GM19324 (cell line): ENCODE results near the gene MYADML2.
A peak's percentile ranks its signal among the peaks of the same experiment; 100 is the strongest.

Experiments used
- ATAC-seq: cut with Tn5 transposase; IDR thresholded peaks from one replicate; pipeline ENCODE4 v1.9.1; 2021; ENCODE audit warnings: mild to moderate bottlenecking, moderate library complexity; ENCODE audit not compliant: unreplicated experiment, low FRiP score

Gene MYADML2

DNA sequence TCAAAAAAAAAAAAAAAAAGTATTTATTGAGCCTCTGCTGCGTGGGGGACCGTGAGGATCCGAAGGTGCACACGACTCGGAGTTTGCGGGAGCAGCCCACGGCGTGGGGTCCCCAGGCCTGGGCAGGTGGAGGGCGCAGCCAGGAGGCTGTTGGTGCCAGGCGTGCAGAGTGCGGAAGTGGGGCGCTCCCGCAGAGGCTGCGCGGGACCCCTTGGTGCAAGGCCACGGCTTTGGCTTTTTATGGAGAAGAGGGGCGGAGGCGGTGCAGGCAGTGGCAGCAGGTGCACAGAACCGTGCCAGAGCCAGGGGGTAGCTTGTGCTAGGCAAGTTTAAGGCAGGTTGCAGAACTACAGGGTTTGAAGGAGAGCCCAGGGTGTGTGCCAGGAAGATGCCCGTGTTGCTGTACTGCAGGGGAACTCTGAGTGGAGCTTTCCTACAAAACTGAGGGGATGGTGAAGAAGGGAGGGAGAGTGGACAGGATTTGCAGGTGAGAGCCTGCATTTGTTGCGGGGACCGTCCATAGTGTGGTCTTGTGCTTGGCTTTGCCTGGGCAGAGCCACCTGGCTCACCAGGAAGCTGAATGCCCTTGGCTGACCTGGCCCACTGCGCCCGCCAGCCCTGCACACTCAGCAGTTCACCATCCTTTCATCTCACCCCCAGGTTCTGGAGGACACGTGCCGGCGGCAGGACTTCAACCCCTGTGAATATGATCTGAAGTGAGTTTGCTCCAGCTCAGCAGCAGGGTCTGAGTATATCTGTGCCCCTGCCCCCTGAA lies 31.7 kb upstream of the MYADML2 start:
- no peak for ATAC-seq

DNA sequence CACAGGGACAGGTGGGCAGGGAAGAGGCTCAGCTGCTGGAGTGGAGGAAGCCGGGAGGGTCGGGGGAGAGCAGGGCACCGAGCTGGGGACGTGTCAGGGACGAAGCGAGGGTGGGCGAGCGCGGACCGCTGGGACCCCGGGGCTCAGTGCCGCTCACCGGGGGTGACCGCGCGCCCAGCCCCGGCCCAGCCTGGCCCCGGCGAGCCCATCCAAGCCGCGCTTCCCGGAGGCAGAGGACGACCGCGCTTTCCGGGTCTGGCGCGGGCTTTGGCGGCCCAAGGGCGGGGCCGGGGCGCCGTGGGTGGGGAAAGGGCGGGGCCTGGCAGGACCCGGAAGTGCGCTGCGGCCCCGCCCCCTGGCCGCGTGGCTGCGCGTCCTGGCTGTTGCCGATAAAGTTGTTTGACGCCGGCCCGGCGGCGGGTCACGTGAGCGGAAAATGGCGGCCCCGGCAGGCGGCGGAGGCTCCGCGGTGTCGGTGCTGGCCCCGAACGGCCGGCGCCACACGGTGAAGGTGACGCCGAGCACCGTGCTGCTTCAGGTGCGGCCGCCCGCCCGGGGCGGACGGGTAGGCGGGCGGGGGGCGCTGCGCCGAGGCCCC lies 30.3 kb upstream of the MYADML2 start, which contains the start of gene ASPSCR1:
Gene ASPSCR1 (plus strand): TSS at position 419 of the 598 bp plus-strand sequence. CDS start 18 bp downstream, at position 437.
- ATAC-seq, result peak; percentile 93

DNA sequence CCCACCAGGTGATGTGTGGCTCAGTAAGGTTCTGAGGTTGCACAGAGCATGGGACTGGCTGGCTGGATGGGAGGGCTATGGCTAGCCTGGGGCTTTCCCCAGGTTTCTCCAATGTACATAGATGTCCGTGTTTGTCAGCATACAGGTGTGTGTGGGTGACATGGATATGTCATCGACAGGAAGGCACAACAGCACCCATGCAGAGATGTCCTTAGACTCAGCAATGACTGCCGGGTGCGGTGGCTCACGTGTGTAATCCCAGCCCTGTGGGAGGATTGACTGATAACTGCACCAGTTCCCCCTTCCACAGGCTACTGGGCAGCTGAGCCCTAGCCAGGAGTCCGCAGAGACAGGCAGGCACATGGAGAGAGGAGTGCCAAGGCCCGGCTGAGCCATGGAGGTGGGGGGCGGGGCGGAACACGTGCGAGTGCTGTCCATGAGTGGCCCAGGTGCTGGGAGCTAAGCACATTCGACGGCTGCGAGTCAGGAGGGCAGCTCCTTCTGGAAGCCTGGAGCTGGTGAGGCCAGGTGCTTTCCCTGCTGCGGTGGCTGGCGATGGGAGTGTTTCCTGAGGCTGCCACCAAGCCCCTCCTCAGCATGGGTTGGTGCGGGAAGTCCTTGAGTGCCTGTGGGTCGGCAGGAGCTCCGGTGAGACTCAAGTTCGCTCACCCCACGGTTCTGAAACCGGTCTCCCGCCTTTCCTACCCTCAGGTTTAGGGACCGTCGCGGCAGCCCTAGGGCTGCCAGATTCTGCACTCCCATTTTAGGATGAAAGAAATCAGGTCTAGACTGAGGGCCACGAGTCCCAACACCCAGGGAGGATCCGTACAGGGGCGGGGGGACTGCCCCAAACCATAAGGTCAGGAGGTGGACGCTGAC lies 29.5 kb upstream of the MYADML2 start:
- peak; percentile 4 for ATAC-seq

DNA sequence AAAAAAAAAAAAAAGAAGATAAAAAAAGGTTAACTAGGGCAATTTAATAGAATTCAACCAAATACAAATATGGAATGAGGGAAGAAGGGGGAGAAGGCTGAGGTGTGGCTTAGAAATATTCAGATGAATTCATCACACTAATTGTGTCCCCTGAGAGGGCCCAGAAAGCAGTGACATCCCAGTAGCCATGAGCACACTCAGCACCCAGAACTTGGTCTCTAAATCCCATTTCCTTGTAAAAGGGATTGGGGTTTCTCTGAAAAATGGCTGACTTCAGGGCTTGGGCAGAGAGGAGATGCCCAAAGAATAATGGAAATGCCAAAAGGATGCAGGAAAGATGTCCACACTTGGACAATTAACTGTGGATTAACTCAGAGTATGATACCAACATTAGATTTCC lies 26.4 kb upstream of the MYADML2 start:
- no peak for ATAC-seq

DNA sequence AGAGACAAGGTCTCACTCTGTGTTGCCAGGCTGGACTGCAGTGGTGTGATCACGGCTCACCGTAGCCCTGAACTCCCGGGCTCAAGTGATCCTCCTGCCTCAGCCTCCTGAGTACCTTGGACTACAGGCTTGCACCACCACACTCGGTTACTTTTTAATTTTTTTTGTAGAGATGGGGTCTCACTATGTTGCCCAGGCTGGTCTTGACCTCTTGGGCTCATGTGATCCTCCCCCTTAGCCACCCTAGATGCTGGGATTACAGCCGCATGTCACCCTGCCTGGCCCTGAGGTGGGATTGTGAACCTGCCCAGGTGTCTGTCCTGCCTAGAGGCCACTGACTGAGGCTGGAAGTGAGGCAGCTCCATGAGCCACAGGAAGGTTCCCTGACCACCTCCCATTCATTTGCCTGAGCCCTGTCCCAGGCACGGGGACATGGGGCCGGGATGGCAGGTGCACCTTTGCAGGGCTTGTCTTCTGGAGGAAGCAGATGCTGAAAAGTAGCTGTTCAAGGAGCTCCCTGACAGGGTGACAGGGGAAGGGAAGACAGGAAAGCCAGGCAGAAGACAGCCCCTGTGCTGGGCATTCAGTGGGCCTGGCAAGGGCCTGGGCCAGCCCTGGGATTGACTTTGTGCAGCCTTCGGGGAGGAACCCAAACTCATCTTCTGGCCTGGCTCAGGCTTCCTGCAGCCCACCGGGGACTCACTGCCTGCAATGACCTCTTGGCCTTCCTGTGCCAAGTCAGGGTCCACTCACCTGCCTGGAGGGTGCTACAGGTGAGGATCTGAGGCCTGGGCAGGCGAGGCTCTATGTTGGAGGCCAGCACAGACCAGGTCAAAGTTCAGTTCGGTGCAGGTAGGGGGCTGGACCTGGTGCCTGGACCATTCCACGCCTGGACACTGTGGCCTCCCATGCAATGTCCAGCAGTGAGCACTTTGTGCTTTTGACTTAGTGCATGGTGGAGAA lies 22.1 kb upstream of the MYADML2 start:
- no peak for ATAC-seq

DNA sequence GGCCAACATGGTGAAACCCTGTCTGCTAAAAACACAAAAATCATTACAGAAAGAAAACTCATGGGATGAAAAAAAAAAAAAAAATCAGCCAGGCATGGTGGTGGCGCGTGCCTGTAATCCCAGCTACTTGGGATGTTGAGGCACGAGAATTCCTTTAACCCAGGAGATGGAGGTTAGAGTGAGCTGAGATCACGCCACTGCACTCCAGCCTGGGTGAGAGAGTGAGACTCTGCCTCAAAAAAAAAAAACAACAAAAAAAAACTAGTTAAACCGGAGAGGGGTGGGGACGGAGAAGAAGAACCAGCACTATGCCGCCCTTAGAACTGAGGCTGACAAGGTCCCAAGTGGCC lies 21.3 kb upstream of the MYADML2 start:
- no peak for ATAC-seq

DNA sequence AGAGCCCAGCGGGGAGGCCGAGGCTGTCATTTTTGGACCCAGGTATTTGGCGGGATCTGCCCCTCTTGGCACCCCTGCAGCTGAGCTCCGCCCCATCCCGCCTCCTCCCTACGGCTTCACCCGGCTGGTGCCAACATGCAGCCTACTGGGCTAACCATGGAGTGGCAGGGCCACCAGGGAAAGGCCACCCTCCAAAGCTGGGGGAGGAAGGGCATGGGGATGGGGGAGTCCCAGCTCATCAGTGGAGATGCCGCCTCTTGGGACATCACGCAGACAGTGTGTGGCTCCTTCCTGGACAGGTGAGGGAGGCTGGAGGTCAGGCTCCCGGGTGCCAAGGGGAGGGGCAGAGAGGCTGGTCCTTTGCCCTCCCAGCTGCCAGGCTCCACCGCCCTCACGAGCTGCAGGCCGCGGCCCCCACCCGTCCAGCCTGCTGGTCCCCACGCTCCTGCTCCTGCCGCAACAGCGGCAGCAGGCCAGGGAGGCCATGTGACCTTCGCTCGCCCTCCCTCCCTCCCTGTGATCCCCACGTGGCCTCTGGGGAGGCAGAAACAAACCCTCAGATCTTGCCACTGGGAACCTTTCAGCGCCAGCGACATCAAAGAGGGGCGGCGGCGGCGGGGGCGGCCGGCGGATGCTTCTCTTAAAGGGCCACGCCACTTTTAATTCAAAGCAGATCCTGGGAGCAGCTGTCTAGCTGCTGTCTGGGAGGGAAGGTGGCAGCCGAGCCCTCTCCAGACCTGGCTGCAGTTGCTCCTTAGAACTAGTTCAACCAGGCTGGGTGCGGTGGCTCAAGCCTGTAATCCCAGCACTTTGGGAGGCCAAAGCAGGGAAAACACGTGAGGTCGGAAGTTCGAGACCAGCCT lies 20.7 kb upstream of the MYADML2 start:
- no peak for ATAC-seq

DNA sequence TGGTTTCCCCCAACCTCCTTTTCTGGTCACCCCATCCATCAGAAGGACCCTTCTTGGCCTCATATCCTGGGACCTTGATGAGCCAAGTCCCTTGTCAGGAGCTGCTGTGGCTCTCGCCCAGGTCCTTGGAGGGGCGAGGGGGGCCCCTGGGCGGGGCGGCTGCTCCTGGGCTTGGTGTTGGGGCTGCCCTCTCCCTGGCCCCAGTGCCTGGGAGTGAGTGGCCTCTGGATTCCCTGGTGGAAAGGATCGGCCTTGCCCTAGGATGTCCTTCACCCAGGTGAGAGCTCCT lies 20.2 kb upstream of the MYADML2 start:
- ATAC-seq, result no peak

DNA sequence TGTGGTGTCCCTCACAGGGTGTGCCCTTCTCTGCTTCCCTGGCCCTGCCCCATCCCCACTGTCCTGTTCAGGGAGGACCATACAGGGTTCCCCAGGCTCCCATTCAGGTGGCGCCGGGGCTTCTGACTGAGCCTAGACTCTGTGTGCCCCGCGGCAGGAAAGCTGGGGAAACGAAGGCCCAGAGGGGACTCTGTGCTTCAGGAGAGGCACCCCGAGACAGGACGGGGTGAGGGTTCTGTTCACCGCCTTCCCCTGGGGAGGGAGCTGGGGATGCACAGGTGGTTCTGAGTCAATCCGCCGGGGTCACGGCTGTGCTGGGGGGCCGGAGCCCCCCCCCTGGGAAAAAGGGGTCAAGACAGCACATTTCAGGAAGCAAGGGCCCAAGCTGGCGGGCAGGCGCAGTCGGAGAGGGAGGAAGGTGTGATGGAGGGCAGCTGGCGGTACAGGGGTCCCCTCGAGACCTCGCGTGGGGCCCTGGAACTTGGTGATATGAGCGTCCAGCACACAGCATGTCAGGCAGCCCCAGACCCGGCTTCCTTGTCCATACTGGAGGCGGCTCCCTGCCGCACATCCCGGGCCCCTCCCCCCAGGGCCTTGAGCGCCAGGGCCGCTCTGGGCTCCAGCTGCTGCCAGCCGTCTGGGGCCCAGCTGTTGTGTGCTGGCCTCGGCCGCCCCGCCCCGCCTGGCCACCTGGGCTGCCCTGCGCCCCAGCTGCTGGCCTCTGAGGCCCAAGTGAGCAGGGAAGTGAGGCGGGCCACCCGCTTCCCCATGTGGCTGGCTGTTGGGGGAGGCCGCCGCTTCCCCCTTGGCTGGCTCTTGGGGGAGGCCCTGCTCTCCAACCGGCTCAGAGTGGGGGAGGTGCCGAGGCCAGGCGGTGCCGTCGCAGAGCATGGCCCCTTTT lies 19.6 kb upstream of the MYADML2 start:
- no peak for ATAC-seq

DNA sequence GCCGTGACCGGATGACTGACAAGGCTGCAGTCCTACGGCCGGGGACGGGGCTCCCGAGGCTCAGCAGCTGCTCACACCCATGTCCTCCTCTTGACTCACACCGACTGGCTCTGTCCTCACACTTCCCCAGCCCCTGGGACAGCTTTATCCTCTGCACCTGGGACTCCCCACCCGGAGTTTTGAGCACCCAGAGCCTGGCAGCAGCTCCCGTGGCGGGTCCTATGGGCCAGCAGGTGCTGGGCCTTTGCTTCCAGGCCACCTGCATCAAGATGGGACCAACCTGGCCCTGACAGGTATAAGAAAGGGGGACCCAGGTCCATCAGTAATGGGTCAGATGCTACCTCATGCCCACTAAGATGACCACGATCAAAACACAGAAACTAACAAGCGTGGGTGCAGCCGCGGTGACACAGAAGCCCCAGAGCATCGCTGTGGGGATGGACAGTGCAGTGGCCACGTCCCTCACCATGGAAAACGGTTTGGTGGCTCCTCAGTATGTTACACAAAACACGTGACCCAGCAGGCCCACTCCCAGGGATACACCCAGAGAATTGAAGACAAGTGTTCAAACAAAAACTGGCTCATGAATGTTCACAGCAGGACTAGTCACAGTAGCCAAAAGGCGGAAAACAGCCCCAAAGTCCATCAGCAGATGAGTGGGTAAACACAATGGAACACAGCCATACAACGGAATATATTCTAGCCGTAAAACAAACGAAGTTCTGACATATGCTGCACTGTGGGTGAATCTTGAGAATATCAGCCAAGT lies 17.2 kb upstream of the MYADML2 start:
- no peak for ATAC-seq

DNA sequence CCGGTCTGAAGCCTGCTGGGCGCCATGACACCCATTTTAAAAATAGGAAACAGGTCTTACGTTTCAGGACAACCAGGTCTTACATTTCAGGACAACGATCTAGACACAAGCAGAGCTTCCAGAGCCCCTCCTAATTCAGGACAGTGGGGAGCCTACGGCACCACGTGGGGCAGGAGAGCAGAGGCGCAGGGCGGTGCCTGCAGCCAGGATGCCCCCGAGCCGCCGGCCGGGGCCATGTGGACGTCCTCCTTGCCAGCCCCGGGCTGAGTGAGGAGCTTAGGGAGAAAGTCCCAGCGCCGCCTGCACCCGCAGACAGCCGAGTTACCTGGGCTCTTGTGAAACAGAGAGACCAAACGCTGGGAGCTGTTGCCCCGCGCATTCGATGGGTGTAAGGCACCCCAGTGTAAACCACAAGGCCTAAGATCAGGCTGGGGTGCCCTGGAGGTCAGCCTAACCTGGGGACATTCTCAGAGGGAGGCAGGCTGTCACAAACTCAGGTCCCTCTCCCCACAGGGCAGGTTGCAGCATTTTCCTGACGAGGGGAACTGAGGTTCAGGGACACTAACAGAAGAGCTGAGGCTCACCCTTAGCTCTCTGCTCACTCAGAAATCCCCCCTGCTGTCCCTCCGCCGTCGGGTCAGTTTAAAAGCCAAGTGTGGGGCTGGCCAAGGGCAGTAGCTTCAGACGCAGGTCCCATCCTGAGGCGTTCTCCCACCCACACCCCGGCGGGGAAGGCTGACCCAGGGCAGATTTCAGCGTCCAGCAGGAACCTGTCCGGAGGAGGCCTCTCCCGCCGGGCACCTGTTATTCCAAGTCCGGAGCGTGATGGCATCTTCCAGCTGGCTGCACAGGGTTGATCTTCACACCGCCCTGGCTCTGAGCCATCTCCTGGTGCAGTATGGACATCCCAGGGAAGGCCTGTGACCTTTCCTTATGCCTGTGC lies 15.7 kb upstream of the MYADML2 start:
- no peak for ATAC-seq

DNA sequence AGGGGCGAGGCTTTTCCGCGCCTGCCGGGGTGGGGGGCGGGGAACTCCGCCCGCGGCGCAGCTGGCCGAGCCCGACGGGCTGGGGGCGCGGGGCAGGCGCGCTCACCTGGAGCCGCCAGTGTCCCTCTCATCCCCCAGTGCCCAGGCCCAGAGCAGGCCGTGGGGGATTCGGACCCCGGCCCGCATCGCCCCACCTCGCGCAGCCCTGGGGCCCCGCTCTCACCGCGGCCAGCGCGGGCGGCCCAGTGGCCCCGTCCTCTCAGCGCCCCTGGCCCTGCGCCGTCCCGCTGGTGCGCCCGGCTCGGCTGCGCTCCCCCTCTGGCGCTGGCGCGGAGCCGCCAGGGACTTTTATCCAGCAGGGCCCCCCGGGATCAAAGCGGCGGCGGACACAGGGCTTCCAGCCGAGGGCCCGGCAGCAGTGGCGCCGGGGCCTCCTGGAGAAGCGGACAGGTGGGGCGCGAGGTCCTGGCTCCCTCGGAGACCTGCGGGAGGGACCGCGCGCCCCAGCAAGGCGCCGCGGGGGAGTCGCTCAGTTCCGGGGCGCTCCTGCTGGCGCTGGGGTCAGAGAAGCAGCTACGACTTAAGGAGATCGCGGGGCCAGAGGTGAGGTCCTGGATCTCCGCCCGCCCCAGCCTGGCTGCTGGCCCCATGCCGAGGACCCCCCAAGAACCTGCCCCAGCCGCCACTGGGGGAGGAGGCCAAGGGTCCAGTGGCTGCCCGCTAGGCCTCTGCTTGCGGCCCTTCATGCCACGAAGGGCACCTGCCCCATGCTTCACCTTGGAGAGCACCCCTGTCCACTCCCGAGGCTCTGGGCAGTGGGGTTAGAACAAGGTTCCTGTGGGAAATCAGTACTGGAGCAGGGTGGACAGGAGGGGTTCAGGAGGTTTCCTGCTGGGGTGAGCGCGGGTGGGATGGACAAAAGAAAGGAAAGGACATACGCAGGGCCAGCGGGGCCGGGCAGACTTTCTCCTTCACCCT lies 14.8 kb upstream of the MYADML2 start:
- no peak for ATAC-seq

DNA sequence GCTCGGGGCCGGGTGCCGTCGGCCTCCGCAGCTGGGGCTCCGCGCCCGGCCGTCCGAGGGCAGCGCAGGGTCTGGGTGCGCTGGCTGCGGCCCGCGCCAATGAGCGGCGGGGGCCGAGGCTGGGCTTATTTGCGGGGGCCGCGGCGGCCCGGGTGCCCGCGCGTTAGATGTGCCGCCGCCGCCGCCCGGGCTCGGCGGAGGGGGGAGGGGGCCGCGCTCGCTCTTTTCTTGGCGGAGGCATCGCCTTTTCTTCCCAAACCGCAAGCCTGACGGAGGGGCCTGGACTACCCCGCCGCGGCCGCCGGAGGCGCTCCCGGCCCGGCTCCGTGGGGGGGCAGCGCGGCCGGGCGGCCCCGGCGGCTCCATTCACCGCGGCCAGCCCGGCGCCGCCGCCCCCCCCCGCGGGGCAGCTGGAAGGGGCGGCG lies 14.1 kb upstream of the MYADML2 start, which contains the start of gene NOTUM:
Gene NOTUM (minus strand): TSS at position 101 of the 425 bp plus-strand sequence. CDS start 278 bp downstream, outside the sequence.
- no peak for ATAC-seq

DNA sequence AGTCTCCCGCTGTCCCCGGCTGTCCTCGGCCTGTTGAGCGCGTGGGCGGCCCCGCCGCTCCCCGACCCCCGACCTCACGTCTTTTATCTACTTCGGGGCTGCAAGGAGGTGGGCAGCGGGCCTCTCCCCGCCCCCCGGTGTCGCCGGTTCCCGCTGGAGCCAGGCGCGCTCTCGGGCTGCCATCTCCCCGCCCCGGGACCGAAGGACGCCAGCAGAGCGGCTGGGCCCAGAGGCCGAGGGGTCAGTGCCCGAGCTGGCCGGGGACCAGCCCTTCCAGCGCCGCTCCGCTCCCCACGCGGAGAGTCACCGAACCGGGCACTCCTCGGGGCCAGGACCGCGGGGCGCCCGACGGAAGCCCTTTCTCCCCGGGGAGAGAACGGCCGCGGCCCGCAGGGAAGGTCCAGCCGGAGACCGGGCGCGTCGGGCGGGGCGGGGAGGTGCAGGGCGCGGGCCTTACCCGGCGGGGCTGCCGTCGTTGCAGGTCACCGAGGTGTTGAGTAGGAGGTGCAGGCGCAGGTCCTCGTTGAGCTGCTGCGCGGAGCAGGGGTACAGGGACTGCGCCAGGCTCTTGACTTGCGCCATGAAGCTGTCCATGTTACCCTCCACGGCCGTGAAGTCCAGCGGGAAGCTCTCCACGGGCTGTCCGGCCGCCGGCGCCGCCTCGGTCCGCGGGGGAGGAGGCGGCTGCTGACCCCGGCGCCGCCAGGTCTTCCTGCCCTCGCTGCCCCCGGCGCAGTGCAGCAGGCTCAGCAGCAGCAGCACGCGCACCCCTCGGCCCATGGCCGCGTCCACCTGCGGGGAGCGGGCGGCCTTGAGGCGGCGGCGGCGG lies 13.3 kb upstream of the MYADML2 start:
- no peak for ATAC-seq
